Activated CD4-positive, alpha-beta T cell treated with anti-CD3 and anti-CD28 coated beads for 36 hours (primary cell): Measurements from ENCODE around the gene NUDT3. TPM values are rescaled to one million over a fixed set of nuclear protein-coding genes. Genes with fewer than 3 reads are reported as not detected.

ENCODE experiments used
- ATAC-seq: fragments of 200-7000 bp; cut with Tn5 transposase; one replicate; pipeline ENCODE4 v1.10.0; 2021; ENCODE audit warnings: mild to moderate bottlenecking, moderate library complexity
- CTCF ChIA-PET: fragments of 350-600 bp; sonication (Branson Sonifier 250); formaldehyde crosslinking; loops from one replicate; lab custom pipeline; 2021; ENCODE audit warnings: antibody characterized with exemption; lab: Charles Lee
- POLR2A ChIA-PET: fragments of 350-600 bp; sonication (Branson Sonifier 250); formaldehyde crosslinking; loops from one replicate; lab custom pipeline; 2021; ENCODE audit warnings: antibody characterized with exemption, inconsistent platforms; lab: Charles Lee
- DNase-seq: peaks from one replicate; pipeline ENCODE4 v3.0.0-alpha.2; 2020
- H3K27ac Mint-ChIP-seq: one replicate; pipeline ENCODE4 v1.8.0; 2021; ENCODE audit warnings: mixed read lengths
- H3K27me3 Mint-ChIP-seq: one replicate; pipeline ENCODE4 v1.8.0; 2021; ENCODE audit warnings: mixed read lengths
- H3K36me3 Mint-ChIP-seq: one replicate; pipeline ENCODE4 v1.8.0; 2021; ENCODE audit warnings: low read depth, mixed read lengths
- H3K4me1 Mint-ChIP-seq: one replicate; pipeline ENCODE4 v1.8.0; 2021; ENCODE audit warnings: mixed read lengths
- H3K4me3 Mint-ChIP-seq: one replicate; pipeline ENCODE4 v1.8.0; 2021; ENCODE audit warnings: mild to moderate bottlenecking, moderate library complexity, mixed read lengths
- H3K9me3 Mint-ChIP-seq: one replicate; pipeline ENCODE4 v1.8.0; 2021; ENCODE audit warnings: low read depth, mixed read lengths
- intact Hi-C, 2 experiments: fragments of 100-400 bp; cut with DNase I in 1 of 2; cut with micrococcal nuclease in 1 of 2; formaldehyde crosslinking; loops; one replicate each; pipeline versions ENCODE4 v1.14.2 to v1.15.1; 2022 to 2024; cut with DNase I, micrococcal nuclease
- total RNA-seq, 2 experiments: library from RNA; stranded (reverse); gene quantifications; one replicate each; pipeline ENCODE4 v1.2.3, GENCODE V29; 2021

Gene NUDT3
- total RNA-seq, 2 experiments from 2014 or later = 13.3 to 13.6 TPM

DNA sequence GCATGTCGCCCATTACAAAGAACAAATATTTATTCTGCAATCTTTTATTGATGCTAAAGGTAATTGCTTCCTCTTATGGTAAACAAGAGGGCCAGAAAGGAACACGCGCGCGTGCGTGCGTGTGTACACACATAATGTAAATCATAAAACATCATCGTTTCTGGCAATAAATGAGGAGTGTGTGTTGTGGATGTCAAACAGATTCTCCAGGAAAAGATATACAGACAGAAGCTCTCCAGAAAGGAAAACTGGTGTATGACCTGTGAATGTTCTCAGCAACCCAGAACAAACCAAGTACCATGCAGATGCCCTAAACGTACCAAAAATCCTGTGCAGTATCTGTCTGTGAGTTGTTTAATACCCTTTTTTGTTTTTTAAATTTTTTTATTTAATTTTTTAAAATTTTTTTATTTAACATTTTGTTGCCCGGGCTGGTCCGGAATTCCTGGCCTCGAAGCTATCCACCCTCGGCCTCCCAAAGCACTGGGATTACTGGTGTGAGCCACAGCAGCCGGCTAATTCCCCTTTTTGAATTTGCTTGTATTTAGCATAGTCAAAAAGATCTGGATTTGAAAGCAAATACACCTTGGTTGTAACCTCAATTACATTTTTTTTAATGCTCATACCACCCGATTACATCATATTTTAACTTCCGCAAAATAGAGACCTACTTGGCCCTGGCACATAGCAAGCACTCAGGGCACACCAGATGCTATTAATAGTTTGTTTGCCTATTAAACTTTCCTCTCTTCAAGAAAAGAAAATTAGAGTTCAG lies 909 bp upstream of the NUDT3 start:
- Mint-ChIP-seq H3K27ac (peak overlapping the region; percentile 95), H3K4me3 (no peak overlapping the region), H3K9me3 (peaks cover 4% of the 10 kb centered on the region), H3K4me1 (peaks cover 18% of the 10 kb centered on the region), H3K27me3 (no peaks in the 10 kb centered on the region), H3K36me3 (peaks cover 5% of the 10 kb centered on the region)
- intact Hi-C loops = loop anchor here (2.0 kb wide), 7 partner anchors 31 to 983 kb away; partner anchors contain the start of genes ANKS1A (in 1 of the 2), BLTP3A (in 1 of the 2), HMGA1 (in 1 of the 2) and PHF1 (in 1 of the 2)
- CTCF ChIA-PET = interaction anchor here (0.7 kb wide), 1 partner anchor 747 kb away, joined by 3 read pairs; no protein-coding TSS in a partner anchor
- DNase-seq (no peak), ATAC-seq (no peak)
- POLR2A ChIA-PET = interaction anchor here (0.6 to 1.1 kb wide), 2 partner anchors 210 to 1934 kb away, joined by 3 read pairs; no protein-coding TSS in a partner anchor

DNA sequence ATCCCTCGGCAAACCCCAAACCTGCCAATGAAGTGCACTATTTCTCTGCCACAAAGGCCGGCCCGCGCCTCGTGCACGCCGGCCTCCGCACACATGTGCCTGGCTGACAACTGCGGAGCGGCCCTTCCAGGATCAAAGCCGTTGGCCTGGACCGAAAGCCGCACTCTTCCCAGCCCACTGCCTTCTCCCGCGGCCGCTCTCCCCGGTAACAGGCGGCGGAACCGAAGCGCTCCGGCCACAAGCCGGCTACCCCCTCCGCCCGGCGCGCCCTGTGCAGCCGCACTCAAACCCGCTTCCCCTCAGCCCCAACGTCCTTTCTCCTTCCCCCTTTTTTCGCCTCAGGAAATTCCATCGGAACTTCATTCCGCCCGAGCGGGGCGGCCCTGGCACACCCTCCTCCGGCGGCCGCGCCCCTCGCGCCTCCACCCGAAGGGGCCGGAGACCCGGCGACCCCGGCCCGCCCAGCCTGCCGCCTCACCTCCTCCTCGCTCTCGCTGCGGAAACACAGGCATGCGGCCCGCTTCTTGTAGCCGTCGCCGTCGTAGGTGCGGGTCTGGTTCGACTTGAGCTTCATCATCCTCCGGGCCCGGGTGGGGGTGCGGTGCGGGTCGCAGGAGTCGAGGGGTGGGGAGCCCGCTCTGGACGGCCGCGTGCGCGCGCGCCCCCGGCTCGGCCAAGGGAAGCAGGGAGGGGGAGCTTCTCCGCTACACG lies 528 bp downstream of the NUDT3 start:
- intact Hi-C loops = loop anchor here (1.0 to 2.0 kb wide), 14 partner anchors 33 to 981 kb away; partner anchors contain the start of genes HMGA1 (in 2 of the 2), SMIM29 (in 2 of the 2), ANKS1A (in 1 of the 2) and BLTP3A (in 1 of the 2)
- POLR2A ChIA-PET = interaction anchor here (0.6 to 1.1 kb wide), 2 partner anchors 24 to 209 kb away, joined by 3 read pairs; no protein-coding TSS in a partner anchor
- DNase-seq (peak; percentile 67), ATAC-seq (peak; percentile 21)
- Mint-ChIP-seq H3K36me3 (peaks cover 5% of the 10 kb centered on the region), H3K4me3 (no peak overlapping the region), H3K9me3 (peaks cover 4% of the 10 kb centered on the region), H3K4me1 (peaks cover 21% of the 10 kb centered on the region), H3K27ac (no peak overlapping the region), H3K27me3 (no peaks in the 10 kb centered on the region)
- CTCF ChIA-PET = interaction anchor here (0.6 to 2.2 kb wide), 4 partner anchors 23 to 748 kb away, joined by 3 to 10 read pairs (median 3); partner anchors contain the start of gene SMIM29

DNA sequence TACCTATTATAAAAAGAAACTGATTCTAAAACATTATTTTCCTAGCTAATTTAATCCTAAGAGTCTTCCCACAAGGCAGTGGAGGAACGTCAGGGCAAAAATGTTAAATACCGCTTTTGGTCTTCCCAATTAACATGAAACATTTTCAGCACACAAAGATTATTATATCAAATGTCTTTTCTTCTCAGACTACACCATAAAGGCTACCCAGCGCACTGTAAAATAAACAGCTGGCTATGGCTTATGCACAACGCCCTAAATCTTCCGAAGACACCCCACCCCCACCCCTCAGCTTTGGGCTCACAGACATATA lies 1.0 kb downstream of the NUDT3 start:
- Mint-ChIP-seq H3K9me3 (peaks cover 1% of the 10 kb centered on the region), H3K27ac (no peak overlapping the region), H3K27me3 (no peaks in the 10 kb centered on the region), H3K4me3 (no peak overlapping the region), H3K36me3 (peaks cover 2% of the 10 kb centered on the region), H3K4me1 (peaks cover 24% of the 10 kb centered on the region)
- DNase-seq (no peak), ATAC-seq (no peak)
- ChIA-PET POLR2A (no interaction called here), CTCF (interaction anchor here (0.6 to 2.2 kb wide), 4 partner anchors 23 to 748 kb away, joined by 3 to 10 read pairs (median 3); partner anchors contain the start of gene SMIM29)
- intact Hi-C loops = no loop called here

DNA sequence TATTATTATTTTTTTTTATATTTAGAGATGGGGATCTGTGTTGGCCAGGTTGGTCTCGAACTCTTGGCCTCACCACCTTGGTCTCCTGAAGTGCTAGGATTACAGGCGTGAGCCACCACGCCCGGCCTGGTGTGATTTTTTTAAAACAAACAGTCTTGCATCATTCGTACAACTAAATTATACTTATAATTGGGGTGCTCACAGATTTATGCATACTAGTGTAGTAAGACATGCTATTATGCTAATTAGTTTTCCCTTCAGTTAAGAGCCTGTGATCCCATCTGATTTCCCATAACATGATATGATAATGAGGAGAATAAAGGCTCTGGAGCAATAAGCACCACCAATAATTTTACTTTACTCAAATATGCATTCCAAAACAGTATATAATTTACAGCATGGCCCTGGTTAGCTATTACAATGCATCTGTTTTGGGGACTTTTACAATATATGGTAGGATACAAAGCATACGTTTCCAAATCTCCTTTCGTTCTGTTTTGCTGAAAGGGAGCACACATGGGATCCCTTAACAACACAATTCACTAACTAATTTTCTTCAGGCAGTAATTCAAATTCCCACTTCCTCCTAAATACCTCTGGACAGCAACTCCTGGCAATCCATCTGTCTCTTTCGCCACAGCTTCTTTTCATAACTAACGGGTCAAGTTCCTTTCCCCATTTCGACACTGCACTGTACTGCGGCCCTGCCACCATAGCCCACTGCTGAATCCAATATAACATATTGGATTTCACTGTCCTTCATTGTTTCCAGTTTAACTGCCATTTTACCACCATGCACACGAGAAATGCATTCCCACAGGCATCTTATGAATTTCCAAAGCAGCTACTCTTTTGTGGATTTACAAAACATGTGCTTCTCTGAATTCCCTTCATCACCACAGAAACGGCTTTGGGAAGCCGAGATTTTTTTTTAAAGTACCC lies 1.7 kb downstream of the NUDT3 start:
- ChIA-PET POLR2A (interaction anchor here (0.6 to 0.7 kb wide), 2 partner anchors 15 to 186 kb away, joined by 3 to 4 read pairs; no protein-coding TSS in a partner anchor), CTCF (interaction anchor here (0.5 to 2.2 kb wide), 6 partner anchors 24 to 749 kb away, joined by 3 to 10 read pairs (median 3); partner anchors contain the start of gene SMIM29)
- peaks cover 27% of the 10 kb centered on the region for H3K4me1 Mint-ChIP-seq
- ATAC-seq = no peak
- no peak overlapping the region for H3K27ac Mint-ChIP-seq
- no peaks in the 10 kb centered on the region for H3K9me3 Mint-ChIP-seq
- H3K4me3 Mint-ChIP-seq = no peak overlapping the region
- no peaks in the 10 kb centered on the region for H3K36me3 Mint-ChIP-seq
- DNase-seq = no peak
- intact Hi-C loops = no loop called here
- H3K27me3 Mint-ChIP-seq = no peaks in the 10 kb centered on the region

DNA sequence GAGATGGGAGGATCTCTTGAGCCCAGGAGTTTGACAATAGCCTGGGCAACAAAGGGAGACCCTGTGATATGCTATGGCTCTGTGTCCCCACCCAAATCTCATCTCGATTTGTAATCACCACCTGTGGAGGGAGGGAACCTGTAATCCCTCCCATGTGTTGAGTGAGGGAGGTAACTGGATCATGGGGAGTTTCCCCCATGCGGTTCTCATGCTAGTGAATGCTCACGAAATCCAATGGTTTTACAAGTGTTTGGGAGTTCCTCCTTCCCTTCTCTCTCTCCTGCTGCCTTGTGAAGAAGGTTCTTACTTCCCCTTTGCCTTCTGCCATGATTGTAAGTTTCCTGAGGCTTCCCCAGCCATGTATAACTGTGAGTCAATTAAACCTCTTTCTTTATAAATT lies 3.4 kb downstream of the NUDT3 start:
- Mint-ChIP-seq H3K4me1 (peaks cover 28% of the 10 kb centered on the region), H3K36me3 (no peaks in the 10 kb centered on the region), H3K27ac (no peak overlapping the region), H3K9me3 (no peaks in the 10 kb centered on the region), H3K27me3 (no peaks in the 10 kb centered on the region), H3K4me3 (no peak overlapping the region)
- no peak for ATAC-seq
- ChIA-PET POLR2A (interaction anchor here (0.6 kb wide), 1 partner anchor 25 kb away, joined by 5 read pairs; no protein-coding TSS in a partner anchor), CTCF (no interaction called here)
- no peak for DNase-seq
- intact Hi-C loops = no loop called here

DNA sequence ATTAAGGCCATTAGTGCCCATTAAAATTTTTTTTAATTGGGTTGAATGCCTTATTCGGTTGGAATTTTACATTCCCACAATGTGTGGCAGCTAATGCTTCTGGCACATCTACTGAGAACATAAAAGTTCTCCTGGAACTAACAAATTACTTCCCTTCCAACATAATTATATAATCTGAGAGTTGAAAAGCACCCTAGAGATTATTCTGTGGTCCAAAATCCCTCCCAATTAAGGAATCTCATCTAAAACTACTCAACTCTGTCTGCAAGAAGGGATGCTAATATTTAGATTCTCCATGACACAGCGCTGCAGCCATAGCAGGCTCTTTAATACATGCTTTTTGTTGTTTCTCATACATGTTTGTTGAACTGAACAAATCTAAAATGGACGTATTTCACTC lies 4.0 kb downstream of the NUDT3 start:
- ChIA-PET CTCF (interaction anchor here (1.2 kb wide), 1 partner anchor 27 kb away, joined by 3 read pairs; no protein-coding TSS in a partner anchor), POLR2A (interaction anchor here (0.6 kb wide), 1 partner anchor 27 kb away, joined by 3 read pairs; no protein-coding TSS in a partner anchor)
- H3K9me3 Mint-ChIP-seq = no peaks in the 10 kb centered on the region

DNA sequence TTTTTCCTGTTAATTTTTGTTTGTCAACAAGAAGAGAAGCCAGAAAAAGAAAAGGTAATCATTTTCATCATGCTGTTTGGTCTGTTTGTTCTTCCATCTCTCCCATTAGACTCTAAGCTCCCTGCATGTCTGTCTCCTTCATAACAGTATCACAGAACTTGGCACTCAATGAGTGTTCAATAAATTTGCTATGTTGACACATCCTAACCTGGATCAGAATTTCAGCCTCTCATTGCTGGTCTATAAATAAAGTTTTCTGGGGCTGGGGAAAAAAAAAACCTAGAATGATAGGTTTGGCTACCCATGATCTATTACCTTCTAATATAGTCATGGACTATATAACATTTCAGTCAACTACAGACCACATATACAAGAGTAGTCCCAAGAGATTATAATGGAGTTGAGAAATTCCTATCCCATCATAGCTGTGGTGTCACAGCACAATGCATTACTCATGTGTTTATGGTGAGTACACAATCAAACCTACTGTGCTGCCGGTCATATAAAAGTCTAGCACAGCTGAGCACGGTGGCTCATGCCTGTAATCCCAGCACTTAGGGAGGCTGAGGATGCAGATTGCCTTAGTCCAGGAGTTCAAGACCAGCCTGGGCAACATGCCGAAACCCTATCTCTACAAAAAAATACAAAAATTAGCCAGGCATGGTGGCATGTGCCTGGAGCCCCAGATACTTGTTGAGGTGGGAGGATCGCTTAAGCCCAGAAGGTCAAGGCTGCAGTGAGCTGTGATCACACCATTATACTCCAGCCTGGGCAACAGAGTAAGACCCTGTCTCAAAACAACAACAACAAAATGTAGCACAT lies 5.9 kb downstream of the NUDT3 start:
- Mint-ChIP-seq H3K9me3 (no peaks in the 10 kb centered on the region), H3K27me3 (no peaks in the 10 kb centered on the region), H3K27ac (no peak overlapping the region), H3K36me3 (no peaks in the 10 kb centered on the region), H3K4me3 (no peak overlapping the region), H3K4me1 (peaks cover 20% of the 10 kb centered on the region)
- intact Hi-C loops = no loop called here
- ATAC-seq = no peak
- DNase-seq = no peak
- ChIA-PET POLR2A (no interaction called here), CTCF (interaction anchor here (0.7 to 2.1 kb wide), 4 partner anchors 10 to 223 kb away, joined by 3 to 6 read pairs (median 4); no protein-coding TSS in a partner anchor)

More for the DNA sequence above, 4.0 kb downstream of the NUDT3 start:
- Mint-ChIP-seq H3K4me1 (peaks cover 26% of the 10 kb centered on the region), H3K4me3 (no peak overlapping the region), H3K27me3 (no peaks in the 10 kb centered on the region), H3K27ac (no peak overlapping the region), H3K36me3 (no peaks in the 10 kb centered on the region)
- intact Hi-C loops = no loop called here
- DNase-seq = no peak
- ATAC-seq = no peak

- H3K9me3 Mint-ChIP-seq = no peaks in the 10 kb centered on the region
- no peak for ATAC-seq
- no peak overlapping the region for H3K27ac Mint-ChIP-seq
- ChIA-PET CTCF (interaction anchor here (0.7 to 2.1 kb wide), 3 partner anchors 10 to 222 kb away, joined by 3 to 6 read pairs (median 3); no protein-coding TSS in a partner anchor), POLR2A (no interaction called here)
- no peak for DNase-seq
- H3K4me3 Mint-ChIP-seq = no peak overlapping the region
- intact Hi-C loops = no loop called here
- no peaks in the 10 kb centered on the region for H3K27me3 Mint-ChIP-seq
- H3K4me1 Mint-ChIP-seq = peaks cover 27% of the 10 kb centered on the region
- no peaks in the 10 kb centered on the region for H3K36me3 Mint-ChIP-seq
These were observed 6.7 kb downstream of the NUDT3 start for GRCh38 chr6:34385793-34386195.

DNA sequence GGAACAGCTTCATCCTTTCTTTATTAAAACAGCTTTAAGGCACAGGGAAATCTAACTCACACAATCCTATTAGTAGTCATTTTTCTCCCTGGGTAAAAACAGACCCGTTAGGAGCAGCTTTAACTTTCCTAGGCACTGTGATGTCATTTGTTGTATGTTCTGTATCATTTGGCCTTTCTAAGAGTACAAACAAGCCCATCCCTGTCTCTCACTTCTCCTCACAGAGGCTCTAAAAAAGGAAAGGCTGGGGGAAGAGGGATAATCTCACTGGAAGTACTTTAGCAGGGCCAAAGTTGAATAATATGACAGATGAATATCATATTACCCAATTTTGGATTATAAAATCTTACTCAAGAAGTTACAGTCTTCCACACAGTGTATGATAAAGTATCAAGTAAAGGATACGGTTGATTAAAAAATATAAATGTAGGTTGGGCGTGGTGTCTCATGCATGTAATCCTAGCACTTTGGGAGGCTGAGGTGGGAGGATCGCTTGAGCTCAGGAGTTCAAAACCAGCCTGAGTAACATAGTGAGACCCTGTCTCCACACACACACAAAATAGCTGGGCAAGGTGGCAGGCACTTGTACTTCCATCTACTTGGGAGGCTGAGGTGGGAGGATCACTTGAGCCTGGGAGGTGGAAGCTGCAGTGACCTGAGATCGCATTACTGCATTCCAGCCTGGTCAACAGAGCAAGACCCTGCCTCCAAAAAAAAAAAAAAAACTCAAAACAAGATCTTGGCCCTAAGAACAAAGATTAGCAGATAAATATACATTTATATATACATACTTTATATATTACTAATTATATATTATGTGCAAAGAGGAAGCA lies 7.9 kb downstream of the NUDT3 start:
- Mint-ChIP-seq H3K4me3 (no peak overlapping the region), H3K36me3 (peaks cover 3% of the 10 kb centered on the region), H3K9me3 (no peaks in the 10 kb centered on the region), H3K4me1 (peaks cover 27% of the 10 kb centered on the region), H3K27me3 (no peaks in the 10 kb centered on the region), H3K27ac (no peak overlapping the region)
- ATAC-seq = no peak
- intact Hi-C loops = no loop called here
- ChIA-PET POLR2A (no interaction called here), CTCF (interaction anchor here (0.7 kb wide), 1 partner anchor 221 kb away, joined by 3 read pairs; no protein-coding TSS in a partner anchor)
- no peak for DNase-seq
